HG03565 (cell line): Measurements from ENCODE around the gene SMYD3.

Experiments
- ATAC-seq: cut with Tn5 transposase; IDR thresholded peaks from one replicate; pipeline ENCODE4 v1.9.1; 2021; ENCODE audit warnings: mild to moderate bottlenecking, moderate library complexity; ENCODE audit not compliant: unreplicated experiment

The SMYD3 gene

DNA sequence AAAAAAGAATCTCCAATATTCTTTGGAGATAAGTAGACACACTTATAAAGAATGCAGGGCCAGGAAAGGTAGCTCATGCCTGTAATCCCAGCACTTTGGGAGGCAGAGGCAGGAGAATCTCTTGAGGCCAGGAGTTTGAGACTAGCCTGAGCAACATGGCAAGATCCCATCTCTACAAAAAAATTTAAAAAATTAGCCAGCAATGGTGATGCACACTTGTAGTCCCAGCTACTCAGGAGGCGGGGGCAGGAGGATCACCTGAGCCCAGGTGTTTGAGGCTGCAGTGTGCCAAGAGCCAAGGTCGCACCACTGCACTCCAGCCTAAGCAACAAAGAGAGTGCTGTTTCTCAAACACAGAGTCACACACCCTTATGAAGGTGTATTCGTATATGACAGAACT, 385.0 kb downstream of the SMYD3 start:
- no peak for ATAC-seq

DNA sequence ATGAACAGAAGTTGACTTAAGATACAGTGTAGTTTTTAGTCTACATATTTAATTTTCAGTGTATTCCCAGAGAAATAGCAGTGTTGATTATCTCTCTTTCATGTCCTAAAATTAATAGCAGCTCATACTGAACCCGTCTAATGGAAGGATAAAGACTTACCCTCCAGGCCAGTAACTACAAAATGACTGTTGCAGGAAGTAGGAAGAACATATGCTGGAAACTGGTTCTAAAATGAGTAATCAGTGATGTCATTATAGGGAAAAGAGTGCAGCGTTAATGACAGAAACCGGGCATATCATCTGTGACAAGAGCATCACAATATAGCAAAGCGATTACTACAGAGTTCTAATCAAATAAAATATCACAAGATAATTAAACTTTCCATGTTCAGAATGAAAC, 385.5 kb downstream of the SMYD3 start:
- ATAC-seq = no peak

DNA sequence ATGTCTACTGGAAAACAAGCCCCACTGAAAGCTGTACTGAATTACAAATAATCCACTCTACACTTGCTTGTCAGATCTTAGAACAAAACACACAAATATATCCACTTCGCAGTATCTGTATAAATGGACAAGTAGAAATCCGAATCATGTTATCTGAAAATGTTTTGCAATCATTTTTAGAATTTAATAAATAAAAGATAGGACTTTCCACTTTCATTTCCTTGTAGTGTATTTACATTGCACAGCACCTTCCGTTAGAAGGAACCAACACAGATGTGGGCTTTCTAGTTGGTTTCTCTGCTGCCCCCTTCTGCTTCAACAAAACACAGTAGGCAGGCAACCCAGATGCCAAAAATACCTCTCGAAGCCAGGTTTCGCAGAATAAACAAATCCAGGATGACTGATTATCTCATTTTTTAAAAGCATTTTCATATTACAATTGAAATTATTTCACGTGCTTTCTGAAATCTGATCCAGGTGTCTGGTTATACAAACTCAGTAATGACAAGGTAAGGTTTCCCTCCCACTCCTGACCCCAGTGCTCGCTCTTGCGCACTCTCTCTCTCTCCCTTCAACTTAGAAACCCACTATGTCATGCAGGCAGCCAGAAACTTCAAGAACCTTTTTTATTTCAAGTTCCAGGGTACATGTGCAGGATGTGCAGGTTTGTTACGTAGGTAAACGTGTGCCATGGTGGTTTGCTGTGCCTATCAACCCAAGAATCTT, 389.9 kb downstream of the SMYD3 start:
- peak; percentile 65 for ATAC-seq

DNA sequence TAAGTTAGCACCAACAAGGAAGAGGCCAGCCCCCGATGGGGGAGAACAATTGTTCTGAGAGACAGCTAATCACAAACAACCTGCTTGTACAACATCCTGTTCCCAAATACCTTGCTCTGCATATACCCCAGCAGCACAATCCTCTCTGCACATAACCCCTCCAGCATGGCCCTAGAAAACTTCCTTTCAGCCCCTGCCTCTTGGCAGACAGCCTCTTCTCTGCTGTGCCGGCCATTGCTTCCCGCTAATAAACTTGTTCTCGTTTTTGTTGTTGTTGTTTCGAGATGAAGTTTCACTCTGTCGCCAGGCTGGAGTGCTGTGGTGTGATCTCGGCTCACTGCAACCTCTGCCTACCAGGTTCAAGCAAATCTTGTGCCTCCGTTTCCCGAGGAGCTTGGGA, 392.7 kb downstream of the SMYD3 start:
- ATAC-seq = no peak

DNA sequence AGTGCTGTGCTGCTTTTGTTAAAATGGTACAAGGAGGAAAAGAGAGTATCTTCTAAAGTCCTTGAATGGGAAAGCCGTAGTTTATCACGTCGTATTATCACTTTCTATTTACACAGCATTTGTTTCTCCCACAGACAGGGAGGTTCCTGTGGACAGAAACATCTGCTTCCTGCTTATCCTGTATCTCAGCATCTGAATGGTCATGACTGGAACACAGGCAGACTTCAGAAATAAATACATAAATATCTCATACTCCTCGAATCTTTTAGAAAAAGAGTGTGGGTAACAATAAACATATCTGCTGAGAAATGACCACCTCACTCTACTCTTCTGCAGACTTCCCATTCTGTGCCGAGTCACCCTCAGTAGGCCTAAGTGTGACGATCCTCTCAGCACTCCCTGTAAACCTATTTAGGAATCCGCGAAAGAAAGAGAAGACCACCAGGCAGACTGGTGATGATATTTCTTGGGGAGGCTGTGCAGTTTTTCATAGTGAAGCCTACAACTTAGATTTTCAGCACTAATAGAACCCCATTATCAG, 393.5 kb downstream of the SMYD3 start:
- ATAC-seq = no peak

DNA sequence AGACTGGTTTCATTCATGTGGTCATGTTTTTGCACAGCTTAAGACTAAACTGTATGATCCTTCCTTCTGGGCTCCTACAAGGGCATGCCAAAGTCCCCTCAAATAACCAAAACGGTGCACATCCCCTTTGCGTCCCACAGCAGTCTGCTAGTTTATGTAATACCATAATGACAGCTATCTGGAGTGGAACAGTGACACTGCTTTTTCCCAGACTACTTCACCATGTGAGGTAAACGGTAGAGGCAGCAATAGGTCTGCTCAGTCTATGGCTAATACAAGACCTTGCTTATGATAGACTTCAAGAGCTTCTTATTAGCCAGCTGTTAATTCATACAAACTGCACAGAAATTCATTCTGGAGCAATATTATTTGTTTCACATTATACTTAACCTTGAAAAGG, 395.5 kb downstream of the SMYD3 start:
- ATAC-seq = no peak

DNA sequence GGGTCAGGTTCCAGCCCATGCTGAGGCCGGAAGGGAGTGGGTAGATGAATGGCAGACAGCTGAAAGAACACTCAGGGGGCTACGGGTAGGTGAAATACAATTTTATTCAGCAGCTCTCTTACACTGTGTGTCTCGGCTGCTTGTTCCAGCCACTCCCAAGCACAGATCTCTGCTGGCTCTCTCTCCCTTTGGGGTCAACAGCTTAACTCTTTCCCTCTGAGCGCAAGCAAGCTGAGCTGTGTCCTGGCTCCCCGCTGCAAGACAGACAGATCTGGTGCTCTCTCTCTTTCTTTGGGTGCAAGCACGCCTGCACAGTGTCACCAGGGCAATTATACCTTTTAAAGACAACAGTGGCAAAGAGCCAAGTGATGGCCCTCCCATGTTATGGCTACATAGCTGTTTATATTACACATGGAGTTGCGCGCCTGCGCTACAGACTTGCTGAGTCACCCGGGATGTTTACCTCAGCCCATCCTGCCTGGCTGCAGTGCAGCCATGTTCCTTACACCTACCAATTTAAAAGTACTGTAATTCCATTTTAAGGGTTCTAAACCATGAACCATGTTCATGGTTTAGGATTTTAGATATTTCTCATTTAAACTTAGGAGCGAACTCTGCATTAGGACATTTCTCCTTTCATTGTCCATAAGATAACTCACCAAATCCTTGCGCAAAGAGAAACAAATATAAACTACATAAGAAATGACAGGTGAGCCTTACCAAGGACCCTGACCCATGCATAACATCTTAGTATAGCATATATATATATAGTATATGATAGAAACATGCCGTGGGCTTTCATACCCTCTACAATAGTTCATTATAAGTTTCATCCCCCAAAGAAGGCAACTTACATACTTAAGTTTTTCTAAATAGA, 396.5 kb downstream of the SMYD3 start:
- no peak for ATAC-seq

DNA sequence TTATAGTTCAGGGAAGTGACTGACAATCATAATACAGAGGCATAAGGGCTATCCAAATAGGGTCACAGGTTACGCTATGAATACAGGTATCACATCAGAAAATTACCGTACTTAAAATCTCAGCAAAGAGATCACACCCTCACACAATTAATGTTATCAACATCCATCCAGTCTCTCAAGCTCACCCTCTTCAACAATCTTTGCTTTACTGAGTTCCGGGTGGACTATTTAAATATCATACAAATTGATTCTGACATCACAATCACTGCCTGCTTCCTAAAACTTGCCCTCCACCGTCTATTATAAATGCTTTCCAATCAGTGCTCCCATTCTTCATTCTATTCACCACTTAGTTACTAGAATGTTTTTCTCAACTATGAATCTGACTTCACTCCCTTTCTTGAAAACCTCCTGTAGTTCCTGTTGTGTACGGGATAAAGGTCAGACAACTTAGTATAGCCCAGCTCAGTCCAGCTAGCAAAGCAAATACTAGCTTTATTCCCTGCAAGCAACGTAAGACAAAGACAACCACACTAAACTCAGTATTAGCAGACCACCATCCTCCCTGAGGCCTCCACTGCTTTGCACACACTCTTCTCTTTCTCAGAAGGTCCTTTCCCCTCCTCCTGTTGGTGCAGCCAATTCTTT, 398.7 kb downstream of the SMYD3 start:
- no peak for ATAC-seq

DNA sequence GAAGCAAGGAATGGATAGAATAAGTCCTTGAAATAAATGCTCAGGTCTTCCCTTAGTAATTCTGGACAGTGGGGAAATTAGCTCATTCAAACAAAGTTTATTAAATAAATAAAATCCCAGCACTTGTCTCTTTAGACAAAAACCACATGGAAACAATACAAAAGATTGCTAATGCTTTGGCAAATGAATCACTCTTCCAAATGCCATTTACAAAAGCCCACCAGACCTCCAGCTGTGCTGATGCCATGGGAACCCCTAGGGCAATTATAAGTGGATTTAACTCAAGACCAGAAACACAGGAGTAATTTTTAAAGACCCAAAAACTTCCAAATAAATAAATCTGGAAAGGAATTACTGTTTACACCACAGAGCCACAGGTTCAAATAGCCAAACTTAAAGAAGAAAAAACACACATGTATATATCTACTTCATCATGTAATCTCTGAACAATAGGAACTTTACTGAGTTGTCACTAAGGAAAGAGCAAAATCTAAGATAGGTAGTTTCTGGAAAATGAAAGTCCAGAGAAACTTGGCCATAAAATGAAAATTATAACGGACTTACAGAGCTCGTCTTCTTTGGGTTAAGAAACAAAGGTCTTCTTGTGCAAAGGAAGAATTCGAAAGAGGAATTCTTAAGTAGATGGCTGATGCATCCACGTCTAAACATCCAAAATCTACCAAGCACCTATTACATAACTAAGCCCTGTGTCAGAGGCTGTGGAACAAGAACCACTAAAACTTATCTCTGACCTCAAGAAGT, 399.4 kb downstream of the SMYD3 start:
- ATAC-seq = no peak

DNA sequence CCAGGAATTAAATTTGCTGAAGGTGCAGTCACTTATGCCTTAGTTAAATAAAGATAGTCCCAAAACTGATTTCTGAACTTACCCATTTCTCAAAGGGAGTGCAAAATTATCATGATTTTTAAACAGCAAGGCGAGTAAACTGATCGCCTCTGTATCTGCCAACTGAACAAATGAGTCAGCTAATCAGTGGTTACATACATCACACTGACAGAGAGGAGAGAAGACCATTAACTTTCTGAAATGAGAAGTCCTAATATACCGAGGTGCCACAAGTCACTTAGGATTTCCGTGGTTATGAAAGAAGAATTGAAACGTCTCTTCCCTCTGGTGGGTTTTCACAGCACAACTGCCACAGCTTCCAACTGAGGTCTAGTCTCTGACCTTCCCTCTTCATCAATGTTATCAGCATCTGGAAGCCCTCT, 400.7 kb downstream of the SMYD3 start:
- ATAC-seq = no peak

DNA sequence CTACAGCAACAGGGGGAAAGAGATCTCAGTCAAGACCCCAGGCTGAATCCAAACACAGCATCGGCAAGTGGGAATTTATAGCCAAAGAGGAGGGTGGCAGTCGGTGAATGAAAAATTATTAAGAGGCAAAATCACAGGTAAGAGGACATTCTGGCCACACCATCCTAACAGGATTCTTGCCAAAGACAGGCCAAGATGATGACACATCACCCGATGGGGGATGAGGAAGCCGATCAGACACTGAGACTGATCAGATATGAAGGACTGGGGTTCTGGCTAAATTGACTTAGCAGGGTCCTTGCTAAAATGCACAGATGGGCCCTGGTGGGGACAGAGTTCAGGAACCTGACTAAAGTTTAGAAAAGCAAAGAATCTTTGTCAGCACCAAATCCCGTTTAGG, 402.2 kb downstream of the SMYD3 start:
- no peak for ATAC-seq

DNA sequence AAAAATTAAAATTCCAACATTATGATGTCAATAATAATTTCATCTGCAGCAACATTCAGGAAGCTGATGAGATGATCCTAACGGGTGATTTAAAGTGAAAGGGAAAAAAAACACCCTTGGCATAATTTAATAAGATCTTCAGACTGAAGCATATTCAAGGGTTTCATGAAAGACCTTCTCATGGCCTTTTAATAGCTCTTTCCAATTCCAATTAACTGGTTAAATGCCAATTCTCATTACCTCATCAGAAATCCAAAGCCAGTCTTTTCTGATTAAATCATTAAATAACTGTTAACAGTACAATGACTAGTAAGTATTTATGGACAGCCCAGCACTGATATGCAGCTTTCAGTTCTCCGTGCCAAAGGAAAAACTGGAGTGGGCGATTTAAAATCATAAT, 407.5 kb downstream of the SMYD3 start:
- ATAC-seq = no peak

DNA sequence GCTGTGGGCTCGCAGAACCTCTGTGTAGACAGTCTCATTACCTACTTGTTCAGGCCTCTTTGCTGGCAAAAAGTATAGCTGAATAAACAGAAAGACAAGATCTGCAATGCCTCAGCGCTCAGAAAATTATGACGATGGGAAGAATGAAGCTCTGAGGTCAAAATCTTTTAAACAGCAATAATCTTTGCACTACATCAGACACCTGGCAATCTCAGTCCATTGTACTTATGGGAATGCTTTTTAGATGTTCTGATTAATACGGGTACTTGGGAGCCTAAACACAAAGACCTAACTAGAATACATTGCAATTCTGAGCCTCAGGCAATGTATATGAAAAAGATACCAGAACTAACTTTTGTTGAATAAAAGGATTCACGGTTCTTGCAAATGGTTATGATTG, 410.7 kb downstream of the SMYD3 start:
- no peak for ATAC-seq

DNA sequence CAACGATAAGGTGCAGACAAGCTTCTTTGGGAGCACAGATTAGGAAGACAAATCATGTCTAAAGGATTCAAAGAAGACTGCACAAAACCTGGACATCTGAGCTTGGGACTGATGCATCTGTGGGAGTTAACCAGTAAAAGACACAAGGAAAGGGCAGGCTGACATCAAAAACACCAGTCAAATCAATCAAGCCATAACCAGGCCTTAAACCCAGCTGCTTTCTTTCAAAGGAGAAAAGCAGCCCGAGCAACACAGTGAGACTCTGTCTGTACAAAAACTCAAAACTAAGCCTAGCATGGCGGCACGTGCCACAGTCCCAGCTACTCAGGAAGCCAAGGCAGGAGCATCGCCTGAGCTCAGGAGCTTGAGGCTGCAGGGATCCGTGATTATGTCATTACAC, 411.6 kb downstream of the SMYD3 start:
- no peak for ATAC-seq

DNA sequence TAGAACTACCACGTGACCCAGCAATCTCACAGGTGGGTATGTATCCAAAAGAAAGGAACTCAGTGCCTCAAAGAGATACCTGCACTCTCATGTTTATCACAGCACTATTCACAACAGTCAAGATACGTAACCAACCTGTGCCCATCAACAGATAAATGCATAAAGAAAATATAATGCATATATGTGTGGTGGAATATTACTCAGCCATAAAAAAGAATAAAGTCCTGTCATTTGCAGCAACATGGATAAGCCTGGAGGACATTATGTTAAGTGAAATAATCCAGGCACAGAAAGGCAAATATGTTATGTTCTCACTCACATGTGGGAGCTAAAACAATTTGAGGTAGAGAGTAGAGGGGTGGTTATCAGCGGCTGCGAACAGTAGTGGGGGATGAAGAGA, 413.8 kb downstream of the SMYD3 start:
- no peak for ATAC-seq

DNA sequence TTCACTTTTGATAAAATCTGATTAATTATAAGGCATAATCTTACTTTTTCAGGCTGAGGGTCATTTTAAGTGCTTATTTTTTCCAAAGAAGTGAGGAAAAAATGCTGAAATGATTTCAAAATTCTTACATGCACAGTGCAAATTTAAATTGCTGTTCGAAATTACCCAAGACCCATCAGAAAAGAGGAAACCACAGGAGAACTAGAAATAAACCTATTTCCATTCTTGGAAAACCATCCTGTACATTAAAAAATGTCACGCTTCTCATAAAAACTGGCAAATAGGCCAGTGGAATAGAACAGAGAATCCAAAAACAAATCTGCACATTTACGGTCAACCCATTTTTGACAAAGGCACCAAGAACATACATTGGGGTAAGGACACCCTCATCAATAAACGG, 414.9 kb downstream of the SMYD3 start:
- no peak for ATAC-seq

DNA sequence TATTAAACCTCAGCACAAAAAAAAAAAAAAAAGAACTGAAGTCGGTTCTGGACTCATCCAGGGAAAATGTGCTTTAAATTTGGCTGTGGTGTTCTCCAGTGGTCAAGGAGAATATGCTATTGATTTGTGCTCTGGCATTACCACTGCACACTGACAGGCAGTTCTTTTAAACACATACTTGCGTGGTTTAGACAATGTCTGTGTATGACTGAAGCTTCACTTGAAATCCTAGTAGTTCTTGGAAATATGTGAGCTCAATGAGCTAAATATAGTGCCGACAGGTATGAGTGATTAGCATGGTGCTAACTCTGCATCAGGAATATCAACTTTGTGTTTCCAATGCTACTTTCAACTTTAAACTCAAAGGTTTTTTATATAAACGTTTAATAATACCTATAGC, 415.6 kb downstream of the SMYD3 start:
- no peak for ATAC-seq

DNA sequence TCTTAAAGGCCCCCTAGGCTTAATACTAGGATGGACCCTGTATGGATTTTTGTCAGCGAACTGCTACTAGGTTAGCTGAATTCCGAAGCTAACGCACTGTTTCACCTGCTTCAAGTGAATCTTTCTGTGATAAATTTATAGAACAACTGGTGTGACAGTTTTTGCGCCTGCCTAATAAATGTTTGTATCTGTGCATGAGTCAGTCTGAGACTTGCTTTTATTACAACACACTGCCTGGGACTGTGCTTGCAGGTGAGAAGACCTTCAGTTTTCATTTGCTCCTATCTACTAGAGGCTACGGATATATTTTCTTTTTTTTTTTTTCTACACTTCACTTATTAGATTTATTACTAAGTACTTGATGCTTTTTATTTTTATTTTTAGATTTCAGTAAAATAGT, 420.9 kb downstream of the SMYD3 start:
- no peak for ATAC-seq

DNA sequence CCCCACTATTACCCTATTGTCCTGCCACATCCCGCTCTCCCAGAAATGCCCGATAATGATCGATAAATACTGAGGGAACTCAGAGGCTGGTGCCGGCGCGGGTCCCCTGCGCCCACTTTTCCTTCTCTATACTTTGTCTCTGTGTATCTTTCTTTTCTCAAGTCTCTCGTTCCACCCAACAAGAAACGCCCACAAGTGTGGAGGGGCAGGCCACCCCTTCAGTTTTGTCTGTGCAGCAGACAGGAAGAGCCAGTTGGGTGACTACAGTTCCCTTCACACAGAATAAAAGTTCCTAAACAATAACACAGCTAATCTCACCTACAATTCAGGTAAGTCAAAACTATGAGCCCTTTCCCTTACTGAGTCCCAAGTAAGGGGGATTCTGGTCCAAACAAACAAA, 423.7 kb downstream of the SMYD3 start:
- ATAC-seq = no peak

DNA sequence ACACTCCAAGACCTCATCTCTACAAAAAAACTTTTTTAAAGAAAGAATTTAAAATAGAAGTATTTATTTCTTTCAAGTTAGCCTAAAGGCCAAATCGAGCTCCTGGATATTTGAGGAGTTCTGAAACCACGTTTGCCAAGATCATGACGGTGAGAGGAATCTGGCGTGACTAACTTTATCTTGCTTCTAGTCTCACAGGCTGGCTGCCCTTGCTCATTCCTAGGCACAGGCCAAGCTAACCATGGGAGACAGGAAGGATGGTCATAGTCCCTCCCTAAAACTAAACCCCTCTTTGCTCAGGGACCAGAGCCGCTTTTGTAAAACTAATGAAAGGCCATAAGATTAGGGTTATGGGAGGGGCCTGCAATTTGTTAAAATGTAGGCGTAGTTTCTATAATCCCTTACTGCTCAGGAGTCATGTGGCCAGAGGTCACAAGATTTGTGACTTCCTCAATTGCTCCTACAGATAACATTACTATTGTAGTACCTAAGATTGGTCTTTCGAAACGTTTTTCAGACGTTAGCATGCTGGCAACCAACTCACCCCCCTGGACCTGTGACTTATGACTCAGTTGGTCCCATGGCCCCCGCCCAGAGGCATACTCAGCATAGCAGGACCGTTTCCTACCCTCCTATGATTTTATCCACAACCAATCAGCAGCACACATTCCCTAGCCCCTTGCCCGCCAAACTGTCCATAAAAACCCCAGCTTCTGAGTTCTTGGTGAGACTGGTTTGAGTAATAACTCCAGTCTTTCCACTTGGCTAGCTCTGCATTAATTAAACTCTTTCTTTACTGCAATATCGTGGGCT, 425.0 kb downstream of the SMYD3 start:
- no peak for ATAC-seq
